Mesendoderm (in vitro differentiated cells): ENCODE measurements around the gene PCSK5.

Experiments
- DNase-seq: peaks from one replicate; pipeline ENCODE4 v3.0.0; 2013
- H2AK5ac ChIP-seq: 2 replicates; pipeline ENCODE4 v1.6.1; 2013; ENCODE audit warnings: low read length, inconsistent platforms
- H2BK120ac ChIP-seq: 2 replicates; pipeline ENCODE4 v1.6.1; 2013; ENCODE audit warnings: low read depth, mild to moderate bottlenecking, low read length, moderate library complexity, mixed read lengths
- H2BK15ac ChIP-seq: replicated peaks from 2 replicates; pipeline ENCODE4 v1.6.1; 2013; ENCODE audit warnings: low read depth, mild to moderate bottlenecking, moderate library complexity
- H2BK5ac ChIP-seq: 2 replicates; pipeline ENCODE4 v1.6.1; 2013; ENCODE audit warnings: low read length, inconsistent platforms
- H3K18ac ChIP-seq: 2 replicates; pipeline ENCODE4 v1.6.1; 2013; ENCODE audit warnings: mild to moderate bottlenecking, low read length, mixed read lengths
- H3K23ac ChIP-seq: one replicate; pipeline ENCODE4 v1.6.1; 2013; ENCODE audit warnings: low read length
- H3K27ac ChIP-seq: 2 replicates; pipeline ENCODE4 v1.5.1; 2013; ENCODE audit warnings: low read depth, mild to moderate bottlenecking, inconsistent platforms, low read length, moderate library complexity
- H3K27me3 ChIP-seq: 2 replicates; pipeline ENCODE4 v1.6.1; 2013; ENCODE audit warnings: low read length, control low read depth, mild to moderate bottlenecking, inconsistent platforms; ENCODE audit not compliant: insufficient read depth, poor library complexity
- H3K36me3 ChIP-seq: 2 replicates; pipeline ENCODE4 v1.6.1; 2013; ENCODE audit warnings: low read length, inconsistent platforms; ENCODE audit not compliant: control insufficient read depth, insufficient read depth
- H3K4ac ChIP-seq: one replicate; pipeline ENCODE4 v1.6.1; 2013; ENCODE audit warnings: low read depth, mild to moderate bottlenecking, low read length, moderate library complexity
- H3K4me1 ChIP-seq: 2 replicates; pipeline ENCODE4 v1.6.1; 2013; ENCODE audit warnings: low read depth, low read length, inconsistent platforms; ENCODE audit not compliant: control insufficient read depth
- H3K4me2 ChIP-seq: 2 replicates; pipeline ENCODE4 v1.6.1; 2013; ENCODE audit warnings: low read length
- H3K4me3 ChIP-seq: 2 replicates; pipeline ENCODE4 v1.5.1; 2013; ENCODE audit warnings: mild to moderate bottlenecking, low read length
- H3K56ac ChIP-seq: one replicate; pipeline ENCODE4 v1.6.1; 2013; ENCODE audit warnings: low read length
- H3K79me1 ChIP-seq: 2 replicates; pipeline ENCODE4 v1.6.1; 2013; ENCODE audit warnings: low read length, inconsistent platforms
- H3K79me2 ChIP-seq: 2 replicates; pipeline ENCODE4 v1.6.1; 2013; ENCODE audit warnings: mild to moderate bottlenecking, low read length; ENCODE audit not compliant: control insufficient read depth, insufficient read depth
- H3K9ac ChIP-seq: 2 replicates; pipeline ENCODE4 v1.6.1; 2013; ENCODE audit warnings: low read length, inconsistent platforms
- H4K5ac ChIP-seq: one replicate; pipeline ENCODE4 v1.6.1; 2013; ENCODE audit warnings: low read length
- H4K8ac ChIP-seq: one replicate; pipeline ENCODE4 v1.6.1; 2013; ENCODE audit warnings: low read depth, mild to moderate bottlenecking, control low read depth, low read length, moderate library complexity
- WGBS: extraction: QIAGEN DNeasy Blood & Tissue Kit; methylation state at CpG from one replicate; pipeline ENCODE4 v1.1.7; 2013; ENCODE audit warnings: low lambda C conversion rate, missing lambda C conversion rate; ENCODE audit not compliant: insufficient coverage; ENCODE audit errors: extremely low coverage; 5-methylcytosine and 5-hydroxymethylcytosine counted together

Gene PCSK5

GRCh38 chr9:76352026-76352620 lies 461.6 kb downstream of the PCSK5 start:
- no peak overlapping the region for H3K4ac ChIP-seq
- no CpG with 5 or more reads among the region's 4 CpGs for WGBS

GRCh38 chr9:76353280-76353679 lies 462.8 kb downstream of the PCSK5 start:
- H3K4me3 ChIP-seq = no peak overlapping the region
- H4K8ac ChIP-seq = no peak overlapping the region
- no peak overlapping the region for H3K56ac ChIP-seq
- H2AK5ac ChIP-seq = no peak overlapping the region
- H3K4ac ChIP-seq = no peak overlapping the region
- H3K9ac ChIP-seq = no peak overlapping the region
- H3K27me3 ChIP-seq = no peaks in the 10 kb centered on the region
- H2BK15ac ChIP-seq = no peak overlapping the region
- WGBS = no CpG with 5 or more reads among the region's 5 CpGs
- H3K18ac ChIP-seq = no peak overlapping the region
- H3K79me2 ChIP-seq = no peaks in the 10 kb centered on the region
- H3K27ac ChIP-seq = no peak overlapping the region
- no peak overlapping the region for H2BK5ac ChIP-seq
- no peak for DNase-seq
- H3K4me1 ChIP-seq = no peaks in the 10 kb centered on the region
- H3K23ac ChIP-seq = no peak overlapping the region
- H3K36me3 ChIP-seq = no peaks in the 10 kb centered on the region
- no peaks in the 10 kb centered on the region for H3K79me1 ChIP-seq
- no peak overlapping the region for H3K4me2 ChIP-seq
- H4K5ac ChIP-seq = no peak overlapping the region
- no peak overlapping the region for H2BK120ac ChIP-seq

More at GRCh38 chr9:76352026-76352620, 461.6 kb downstream of the PCSK5 start:
- Histone ChIP-seq H3K18ac (no peak overlapping the region), H2BK15ac (no peak overlapping the region), H2BK120ac (no peak overlapping the region), H4K5ac (no peak overlapping the region), H4K8ac (no peak overlapping the region), H3K27ac (no peak overlapping the region), H3K36me3 (no peaks in the 10 kb centered on the region), H2AK5ac (no peak overlapping the region), H3K9ac (no peak overlapping the region), H3K23ac (no peak overlapping the region), H3K4me3 (no peak overlapping the region), H2BK5ac (no peak overlapping the region), H3K27me3 (no peaks in the 10 kb centered on the region), H3K79me1 (no peaks in the 10 kb centered on the region), H3K4me2 (no peak overlapping the region), H3K4me1 (no peaks in the 10 kb centered on the region), H3K56ac (no peak overlapping the region), H3K79me2 (no peaks in the 10 kb centered on the region)
- no peak for DNase-seq

GRCh38 chr9:76354221-76354620 lies 463.7 kb downstream of the PCSK5 start:
- no CpG with 5 or more reads among the region's 3 CpGs for WGBS
- no peak overlapping the region for H2AK5ac ChIP-seq
- H3K4me3 ChIP-seq = no peak overlapping the region
- no peaks in the 10 kb centered on the region for H3K27me3 ChIP-seq
- H3K9ac ChIP-seq = no peak overlapping the region
- no peak overlapping the region for H2BK15ac ChIP-seq
- no peak overlapping the region for H3K18ac ChIP-seq
- DNase-seq = no peak
- H2BK120ac ChIP-seq = no peak overlapping the region
- H3K27ac ChIP-seq = no peak overlapping the region
- no peak overlapping the region for H4K5ac ChIP-seq
- H3K4me1 ChIP-seq = no peaks in the 10 kb centered on the region
- no peak overlapping the region for H3K4ac ChIP-seq
- no peaks in the 10 kb centered on the region for H3K36me3 ChIP-seq
- no peaks in the 10 kb centered on the region for H3K79me1 ChIP-seq
- no peak overlapping the region for H2BK5ac ChIP-seq
- no peak overlapping the region for H3K23ac ChIP-seq
- H3K4me2 ChIP-seq = no peak overlapping the region
- H3K56ac ChIP-seq = no peak overlapping the region
- H3K79me2 ChIP-seq = no peaks in the 10 kb centered on the region
- no peak overlapping the region for H4K8ac ChIP-seq

- H3K9ac ChIP-seq = no peak overlapping the region
- no peaks in the 10 kb centered on the region for H3K4me1 ChIP-seq
- no peaks in the 10 kb centered on the region for H3K79me2 ChIP-seq
- no peak for DNase-seq
- no peak overlapping the region for H4K8ac ChIP-seq
- H3K27me3 ChIP-seq = no peaks in the 10 kb centered on the region
- H3K4ac ChIP-seq = no peak overlapping the region
- no peak overlapping the region for H3K27ac ChIP-seq
- no peak overlapping the region for H2AK5ac ChIP-seq
- H2BK15ac ChIP-seq = no peak overlapping the region
- H3K4me3 ChIP-seq = no peak overlapping the region
- no peak overlapping the region for H4K5ac ChIP-seq
- no peaks in the 10 kb centered on the region for H3K36me3 ChIP-seq
- H3K79me1 ChIP-seq = no peaks in the 10 kb centered on the region
- no peak overlapping the region for H2BK120ac ChIP-seq
- no peak overlapping the region for H2BK5ac ChIP-seq
- H3K4me2 ChIP-seq = no peak overlapping the region
- H3K23ac ChIP-seq = no peak overlapping the region
- no peak overlapping the region for H3K18ac ChIP-seq
- WGBS = no CpG with 5 or more reads among the region's 6 CpGs
- no peak overlapping the region for H3K56ac ChIP-seq
These were observed 465.4 kb downstream of the PCSK5 start for GRCh38 chr9:76355886-76356285.

- no peak overlapping the region for H2BK15ac ChIP-seq
- no peak for DNase-seq
- no peak overlapping the region for H3K18ac ChIP-seq
- H3K27ac ChIP-seq = no peak overlapping the region
- no peaks in the 10 kb centered on the region for H3K27me3 ChIP-seq
- H3K56ac ChIP-seq = no peak overlapping the region
- no peaks in the 10 kb centered on the region for H3K36me3 ChIP-seq
- no peak overlapping the region for H4K8ac ChIP-seq
- H3K4me3 ChIP-seq = no peak overlapping the region
- no peaks in the 10 kb centered on the region for H3K79me1 ChIP-seq
- no CpG with 5 or more reads among the region's 1 CpG for WGBS
- H3K4me1 ChIP-seq = no peaks in the 10 kb centered on the region
- no peak overlapping the region for H3K4ac ChIP-seq
- H2AK5ac ChIP-seq = no peak overlapping the region
- no peak overlapping the region for H3K9ac ChIP-seq
- H2BK5ac ChIP-seq = no peak overlapping the region
- no peak overlapping the region for H3K4me2 ChIP-seq
- no peak overlapping the region for H2BK120ac ChIP-seq
- H3K79me2 ChIP-seq = no peaks in the 10 kb centered on the region
- no peak overlapping the region for H4K5ac ChIP-seq
- H3K23ac ChIP-seq = no peak overlapping the region
These were observed 467.1 kb downstream of the PCSK5 start for GRCh38 chr9:76357555-76357954.

GRCh38 chr9:76358628-76359280 lies 468.3 kb downstream of the PCSK5 start:
- Histone ChIP-seq H2BK15ac (no peak overlapping the region), H3K4ac (no peak overlapping the region), H2BK120ac (no peak overlapping the region), H3K56ac (no peak overlapping the region), H2AK5ac (no peak overlapping the region), H4K8ac (no peak overlapping the region), H3K4me2 (no peak overlapping the region), H3K9ac (no peak overlapping the region), H3K79me2 (no peaks in the 10 kb centered on the region), H3K4me1 (no peaks in the 10 kb centered on the region), H4K5ac (no peak overlapping the region), H3K36me3 (no peaks in the 10 kb centered on the region), H3K27ac (no peak overlapping the region), H3K23ac (no peak overlapping the region), H2BK5ac (no peak overlapping the region), H3K4me3 (no peak overlapping the region), H3K18ac (no peak overlapping the region), H3K79me1 (no peaks in the 10 kb centered on the region), H3K27me3 (no peaks in the 10 kb centered on the region)
- no peak for DNase-seq
- WGBS = no CpG with 5 or more reads among the region's 10 CpGs
